Fibroblast of peridontal ligament (primary cell): ENCODE results near the gene SCN8A.
A peak's percentile ranks its signal among the peaks of the same experiment; 100 is the strongest.
"Not testable (repeated sequence)": the region's sequence is repeated elsewhere in the genome, so short reads cannot be mapped to it uniquely, and the experiment has no call there.

Experiments used
- DNase-seq: peaks from one replicate; pipeline ENCODE4 v3.0.0-alpha.2; 2010; ENCODE audit errors: extremely low read depth

The SCN8A gene

DNA sequence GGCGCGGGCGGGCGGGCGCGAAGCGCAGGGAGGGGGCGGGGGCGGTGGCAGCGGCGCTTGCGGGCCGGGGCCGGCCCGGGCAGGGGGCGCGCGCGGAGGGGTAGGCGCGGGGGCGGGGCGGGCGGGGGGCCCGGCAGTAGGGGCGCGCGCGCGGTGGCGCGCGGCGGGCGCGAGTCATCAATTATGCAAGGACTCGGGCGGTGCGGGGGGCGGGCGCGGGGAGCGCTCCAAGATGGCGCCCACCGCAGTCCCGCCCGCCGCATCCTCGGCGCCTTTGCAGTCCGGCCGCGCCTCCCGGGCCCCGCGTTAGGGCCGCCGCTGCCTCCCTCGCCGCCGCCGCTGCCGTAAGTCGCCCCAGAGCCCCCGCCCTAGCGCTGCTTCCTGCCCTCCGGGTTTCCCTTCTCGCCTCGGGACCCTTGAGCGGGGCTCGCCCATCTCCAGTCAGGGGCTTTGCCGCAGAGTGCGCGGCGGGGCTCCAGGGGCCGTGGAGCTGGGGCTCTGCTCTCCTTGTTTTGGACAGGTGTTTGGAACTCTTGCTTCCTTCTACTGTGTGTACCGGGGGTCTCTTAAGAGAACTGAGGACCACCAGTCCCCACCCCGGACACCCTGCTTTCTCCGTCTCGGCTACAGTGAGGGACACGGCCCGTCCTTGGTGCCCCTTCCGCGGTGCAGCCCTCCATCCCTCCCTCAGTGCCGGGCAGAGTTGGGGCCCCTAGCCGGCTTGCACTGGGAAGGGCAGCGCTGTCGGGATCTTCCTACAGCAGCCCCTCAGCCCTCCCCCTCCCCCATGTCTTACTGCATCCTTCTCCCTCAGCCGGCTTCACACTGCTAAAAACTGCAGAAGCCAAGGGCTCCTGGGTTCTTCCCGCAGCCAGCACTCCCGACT lies at the start of gene SCN8A:
SCN8A (plus strand) TSS at position 218 of the 886 bp plus-strand sequence. CDS start 71,585 bp downstream, outside the sequence.
- DNase-seq, result peak; percentile 52

DNA sequence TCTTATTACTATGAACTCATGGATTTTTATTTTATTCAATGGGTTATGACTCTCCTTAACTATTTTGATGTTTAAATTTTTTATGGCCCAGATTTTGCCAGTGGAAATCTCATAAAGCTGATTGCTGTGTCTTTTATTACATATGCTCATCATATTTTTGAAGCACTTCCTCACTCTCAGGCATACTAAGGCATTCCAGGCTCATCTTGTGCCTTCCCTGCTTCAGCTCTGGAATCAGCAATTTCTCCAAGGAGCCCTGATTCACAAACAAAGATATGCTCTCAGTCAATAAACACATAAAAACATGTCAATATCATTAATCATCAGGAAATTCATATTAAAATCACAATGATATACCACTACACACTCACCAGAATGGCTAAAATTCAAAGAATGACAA lies 44.9 kb upstream of the SCN8A start:
- DNase-seq, result no peak

DNA sequence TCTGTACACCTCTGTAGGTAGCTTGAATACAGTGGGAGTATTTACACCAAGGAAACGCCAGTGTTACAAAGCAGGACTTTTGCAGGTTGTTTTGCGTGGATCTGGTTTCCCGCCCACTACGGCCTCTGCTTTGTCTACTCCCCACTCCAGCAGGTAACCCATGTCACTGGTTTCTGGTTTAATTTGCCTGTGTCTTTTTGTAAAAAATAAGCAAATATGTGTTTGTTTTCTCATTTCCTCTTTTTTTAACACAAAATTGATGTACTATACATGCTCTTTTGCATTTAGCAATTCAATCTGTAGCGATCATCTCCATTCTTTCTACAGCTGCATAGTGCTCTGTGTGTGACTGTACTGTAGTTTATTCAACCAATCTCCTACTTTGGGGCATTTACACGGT lies 43.4 kb upstream of the SCN8A start:
- DNase-seq, result no peak

DNA sequence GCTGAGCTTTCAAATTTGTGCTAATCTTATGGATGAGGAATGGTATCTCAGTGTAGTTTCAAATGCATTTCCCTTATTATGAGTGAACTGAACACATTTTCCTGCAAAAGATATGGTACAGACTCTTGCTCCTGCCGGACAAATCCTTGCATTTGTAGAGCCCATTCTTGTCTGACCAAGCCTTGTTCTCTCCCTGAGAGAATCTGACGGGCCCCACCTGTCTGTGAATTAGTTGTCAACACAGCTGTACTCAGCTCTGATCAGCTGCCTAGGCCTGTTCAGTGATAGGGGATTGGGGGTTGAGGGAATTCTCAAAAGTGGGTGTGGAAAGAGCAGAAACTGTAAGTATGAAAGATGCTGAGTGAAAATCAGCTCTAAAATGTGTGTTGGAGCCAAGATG lies 42.8 kb upstream of the SCN8A start:
- no peak for DNase-seq

DNA sequence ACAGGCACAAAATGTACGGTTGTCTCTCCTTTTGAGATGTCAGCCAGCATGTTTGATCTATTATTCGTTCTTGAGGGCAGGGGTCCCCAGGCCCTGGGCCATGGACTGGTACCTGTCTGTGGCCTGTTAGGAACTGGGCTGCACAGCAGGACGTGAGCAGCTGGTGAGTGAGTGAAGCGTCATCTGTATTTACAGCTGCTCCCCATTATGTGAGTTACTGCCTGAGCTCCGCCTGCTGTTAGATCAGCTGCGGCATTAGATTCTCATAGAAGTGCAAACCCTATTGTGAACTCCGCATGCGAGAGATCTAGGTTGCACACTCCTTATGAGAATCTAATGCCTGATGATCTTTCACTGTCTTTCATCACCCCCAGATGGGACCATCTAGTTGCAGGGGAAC lies 41.4 kb upstream of the SCN8A start:
- peak; percentile 25 for DNase-seq

DNA sequence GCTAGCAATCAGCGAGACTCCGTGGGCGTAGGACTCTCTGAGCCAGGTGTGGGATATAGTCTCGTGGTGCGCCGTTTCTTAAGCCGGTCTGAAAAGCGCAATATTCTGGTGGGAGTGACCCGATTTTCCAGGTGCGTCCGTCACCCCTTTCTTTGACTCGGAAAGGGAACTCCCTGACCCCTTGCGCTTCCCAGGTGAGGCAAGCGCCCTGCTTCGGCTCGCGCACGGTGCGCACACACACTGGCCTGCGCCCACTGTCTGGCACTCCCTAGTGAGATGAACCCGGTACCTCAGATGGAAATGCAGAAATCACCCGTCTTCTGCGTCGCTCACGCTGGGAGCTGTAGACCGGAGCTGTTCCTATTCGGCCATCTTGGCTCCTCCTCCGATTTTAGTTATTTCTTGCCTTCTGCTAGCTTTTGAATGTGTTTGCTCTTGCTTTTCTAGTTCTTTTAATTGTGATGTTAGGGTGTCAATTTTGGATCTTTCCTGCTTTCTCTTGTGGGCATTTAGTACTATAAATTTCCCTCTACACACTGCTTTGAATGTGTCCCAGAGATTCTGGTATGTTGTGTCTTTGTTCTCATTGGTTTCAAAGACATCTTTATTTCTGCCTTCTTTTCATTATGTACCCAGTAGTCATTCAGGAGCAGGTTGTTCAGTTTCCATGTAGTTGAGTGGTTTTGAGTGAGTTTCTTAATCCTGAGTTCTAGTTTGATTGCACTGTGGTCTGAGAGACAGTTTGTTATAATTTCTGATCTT lies 22.6 kb upstream of the SCN8A start:
- not testable (repeated sequence) for DNase-seq

DNA sequence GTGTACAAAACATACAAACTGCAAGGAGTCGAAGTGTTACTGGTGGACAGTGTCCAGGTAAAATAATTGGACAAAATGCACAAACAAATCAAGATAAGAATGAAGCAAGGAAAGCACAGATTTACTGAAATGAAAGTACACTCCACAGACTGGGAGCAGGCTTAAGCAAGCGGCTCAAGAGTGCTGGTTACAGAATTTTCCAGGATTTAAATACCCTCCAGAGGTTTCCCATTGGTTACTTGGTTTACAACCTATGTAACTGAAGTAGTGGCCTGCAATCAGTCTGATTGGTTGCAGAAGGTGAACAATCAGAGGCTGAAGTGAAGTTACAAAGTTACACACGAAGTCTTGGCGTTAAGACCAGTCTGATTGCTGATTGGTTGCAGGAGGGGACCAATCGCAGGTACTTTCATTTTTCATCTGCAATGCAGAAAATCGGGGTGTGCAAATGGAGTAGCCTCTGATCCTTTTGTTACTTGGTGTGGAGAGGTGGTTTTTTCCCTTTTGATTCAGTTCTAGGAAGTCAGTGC lies 11.6 kb upstream of the SCN8A start:
- DNase-seq, result no peak

DNA sequence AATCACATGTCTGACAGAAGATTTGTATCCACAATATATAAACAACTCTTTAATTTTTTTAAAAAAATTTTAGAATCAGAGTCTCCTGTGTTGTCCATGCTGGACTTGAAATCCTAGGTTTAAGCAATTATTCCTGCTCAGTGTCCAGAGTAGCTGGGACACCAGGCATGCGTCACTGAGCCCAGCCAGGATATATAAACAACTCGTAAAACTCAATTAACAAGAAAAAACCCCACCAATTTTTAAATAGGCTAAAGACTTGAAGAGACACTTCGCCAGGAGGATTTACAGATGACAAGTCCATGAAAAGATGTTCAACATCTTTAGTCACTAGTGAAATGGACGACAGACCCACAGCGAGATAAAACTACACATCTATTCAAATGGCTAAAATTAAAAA lies 2.0 kb upstream of the SCN8A start:
- no peak for DNase-seq

DNA sequence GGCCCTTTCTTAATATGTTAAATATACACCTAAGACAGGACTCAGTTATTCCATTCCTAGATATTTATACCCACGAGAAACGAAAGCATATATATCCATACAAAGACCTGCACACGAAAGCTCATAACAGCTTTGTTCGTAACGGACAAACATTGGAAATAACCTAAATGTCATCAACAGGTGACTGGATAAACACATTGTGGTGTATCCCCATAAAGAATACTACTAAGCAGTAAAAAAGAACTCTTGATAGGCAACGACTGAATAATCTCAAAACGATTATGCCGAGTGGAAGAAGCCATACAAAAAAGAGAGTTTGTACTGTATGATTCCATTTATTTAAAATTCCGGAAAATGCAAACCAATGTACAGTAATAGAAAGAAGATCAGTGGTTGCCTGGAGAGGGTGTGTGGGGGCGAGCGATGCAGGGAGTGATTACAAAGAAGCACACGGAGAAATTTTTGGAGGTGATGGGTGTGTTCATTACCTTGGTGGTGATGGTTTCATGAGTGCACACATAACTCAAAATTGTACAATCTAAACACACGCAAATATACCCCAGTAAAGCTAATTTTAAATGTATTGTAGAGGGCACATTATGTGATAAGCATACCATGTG lies 1.4 kb upstream of the SCN8A start:
- DNase-seq, result no peak

DNA sequence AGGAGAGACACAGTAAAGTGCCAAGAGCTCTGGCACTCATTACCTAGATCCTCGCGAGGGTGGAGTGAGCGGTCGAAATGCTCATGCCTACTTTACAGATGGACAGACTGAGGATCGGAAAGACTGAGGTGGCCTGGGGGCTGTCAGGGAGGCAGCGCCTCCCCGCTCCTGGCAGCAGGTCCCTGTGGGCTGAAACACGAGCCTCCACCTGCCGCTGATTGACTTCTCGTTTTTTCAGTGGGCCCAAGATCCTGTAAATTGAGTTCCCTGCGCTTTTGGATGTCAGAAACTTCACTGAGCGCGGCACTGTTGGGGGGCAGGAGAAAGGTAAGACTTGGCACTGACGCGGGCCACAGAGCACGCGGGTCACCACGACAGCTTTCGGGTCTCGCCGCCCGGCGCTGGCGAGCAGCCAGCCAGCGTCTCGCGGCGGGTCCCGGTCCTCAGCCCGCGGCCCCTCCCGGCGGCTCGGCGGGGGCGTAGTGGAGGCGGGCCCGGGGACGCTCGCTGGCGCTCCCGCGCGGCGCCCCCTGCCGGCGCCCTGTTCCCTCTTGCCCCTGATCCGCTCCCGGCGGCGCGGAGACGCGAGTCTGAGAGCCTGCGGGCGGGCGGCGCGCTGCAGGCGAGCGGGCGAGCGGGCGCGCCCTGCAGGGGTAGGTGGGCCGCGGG lies 552 bp upstream of the SCN8A start:
- peak; percentile 74 for DNase-seq

DNA sequence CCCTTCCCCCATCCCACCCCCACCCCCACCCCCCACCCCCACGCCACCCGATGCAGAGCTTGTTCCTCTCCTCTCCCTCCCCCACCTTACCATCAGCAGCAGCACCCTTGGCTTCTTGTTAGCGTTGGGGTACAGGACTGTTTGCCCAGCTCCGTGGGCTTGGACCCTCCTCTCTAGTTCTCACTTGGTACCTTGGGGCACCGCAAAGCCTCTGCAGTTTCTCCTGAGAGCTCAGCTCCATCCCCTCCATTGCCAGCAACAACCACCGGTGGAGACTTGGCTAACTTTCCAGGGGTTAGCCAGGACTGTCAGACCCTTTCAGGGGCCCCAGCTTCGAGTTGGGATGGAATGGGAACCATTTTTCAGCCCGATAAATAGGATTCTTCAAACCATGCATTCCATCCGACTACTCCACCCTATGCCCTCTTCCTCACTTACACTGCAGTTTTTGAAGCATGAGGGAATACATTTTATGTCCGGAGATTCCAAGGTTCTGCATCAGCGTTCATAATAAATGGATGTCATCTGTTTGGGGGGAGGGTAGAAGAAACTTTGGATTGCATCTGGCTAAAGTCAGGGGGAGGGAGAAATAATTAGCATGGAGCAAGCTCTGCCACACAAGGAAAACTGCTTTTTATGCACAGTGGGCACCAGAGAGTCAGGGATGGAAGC lies 1.1 kb downstream of the SCN8A start:
- peak; percentile 88 for DNase-seq

DNA sequence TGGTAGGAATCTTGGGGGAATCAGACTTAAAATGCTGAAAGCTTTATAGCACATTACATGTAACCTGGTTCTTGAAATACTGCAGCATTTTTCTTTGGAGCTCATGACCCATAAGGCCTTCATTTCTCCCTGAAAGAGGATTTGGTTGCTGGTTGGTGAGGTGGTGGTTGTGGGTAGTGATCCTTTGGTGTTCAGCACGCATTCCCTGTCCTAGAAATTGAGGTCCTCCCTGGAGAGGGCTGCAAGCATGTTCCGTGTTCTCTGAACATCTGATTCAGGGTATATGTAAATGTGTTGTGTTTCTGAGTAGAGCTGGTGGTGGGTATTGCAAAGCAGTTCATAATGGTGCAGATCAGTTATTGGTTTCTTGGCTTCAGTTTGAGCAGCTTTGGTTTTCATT lies 2.0 kb downstream of the SCN8A start:
- no peak for DNase-seq

DNA sequence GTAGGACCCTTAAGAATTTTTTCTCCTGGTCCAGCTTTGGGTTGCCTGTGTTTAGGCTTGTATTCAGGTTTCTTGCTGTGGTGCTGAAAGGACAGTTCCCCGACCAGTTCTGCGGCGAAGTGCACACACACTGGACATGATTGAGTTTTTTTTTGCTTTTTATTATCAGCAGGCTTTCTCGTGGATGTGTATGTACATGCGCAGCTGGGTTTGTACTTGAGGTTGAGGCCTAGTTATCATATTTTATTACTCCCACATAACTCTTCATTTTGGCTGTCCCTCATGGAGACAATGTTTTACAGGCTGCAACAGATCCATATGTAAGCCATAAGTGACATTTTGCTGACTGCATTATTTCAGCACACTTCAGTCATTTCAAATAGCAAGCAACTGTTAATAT lies 2.5 kb downstream of the SCN8A start:
- peak; percentile 78 for DNase-seq

DNA sequence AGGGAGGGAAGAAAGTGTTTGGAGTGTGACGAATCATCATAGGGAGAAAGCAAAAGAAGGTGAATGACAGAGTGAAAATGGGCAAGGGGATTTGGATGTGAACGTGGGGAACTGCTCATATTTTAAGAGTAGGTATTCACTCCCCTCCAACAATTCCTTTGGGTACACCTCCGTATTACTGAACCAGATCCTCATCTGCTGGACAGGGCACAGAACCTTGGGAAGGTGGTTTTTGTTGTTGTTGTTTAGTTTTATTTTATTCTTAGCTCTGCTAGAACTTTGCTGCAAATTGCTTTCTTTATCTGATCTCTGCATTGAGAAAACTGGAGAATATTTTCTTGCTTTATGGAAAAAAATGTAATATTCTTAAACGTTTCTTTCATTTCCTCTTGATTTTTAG lies 7.1 kb downstream of the SCN8A start:
- DNase-seq, result no peak

DNA sequence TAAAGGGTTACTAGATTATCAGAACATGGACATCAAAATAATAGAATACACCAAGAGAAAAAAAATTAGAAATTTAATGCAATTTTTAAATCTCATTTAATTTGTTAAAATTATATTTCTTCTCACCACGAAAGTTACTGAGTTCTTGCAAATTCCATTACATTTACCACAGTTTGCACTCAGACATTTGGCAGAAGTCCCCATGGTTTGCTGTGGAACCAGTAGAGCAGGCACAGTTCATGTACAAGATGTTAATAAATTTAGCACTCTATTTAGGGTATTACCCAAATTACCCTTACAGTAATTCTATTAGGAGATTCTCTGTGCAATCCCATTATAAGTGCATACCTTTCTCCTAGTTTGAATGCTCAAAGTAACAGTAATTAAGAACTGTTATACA lies 9.7 kb downstream of the SCN8A start:
- no peak for DNase-seq

DNA sequence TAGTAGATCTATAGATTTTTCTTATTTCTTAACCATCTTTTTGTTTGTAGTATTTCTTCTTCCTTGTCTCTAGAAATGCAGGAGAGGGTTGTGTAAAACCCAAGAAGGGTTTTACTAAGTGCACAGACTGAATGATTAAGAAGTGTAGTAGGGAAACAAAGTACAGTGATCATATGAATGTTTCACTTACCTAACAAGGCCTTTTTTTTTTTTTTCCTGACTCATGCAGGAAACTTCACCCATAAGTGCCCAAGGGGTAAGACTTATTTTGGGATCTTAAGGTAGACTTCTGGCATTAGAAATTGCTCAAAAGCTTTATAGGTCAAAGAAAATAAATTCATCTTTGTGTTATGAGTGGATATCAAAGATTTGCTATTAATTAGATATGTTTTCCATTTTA lies 10.2 kb downstream of the SCN8A start:
- DNase-seq, result no peak

DNA sequence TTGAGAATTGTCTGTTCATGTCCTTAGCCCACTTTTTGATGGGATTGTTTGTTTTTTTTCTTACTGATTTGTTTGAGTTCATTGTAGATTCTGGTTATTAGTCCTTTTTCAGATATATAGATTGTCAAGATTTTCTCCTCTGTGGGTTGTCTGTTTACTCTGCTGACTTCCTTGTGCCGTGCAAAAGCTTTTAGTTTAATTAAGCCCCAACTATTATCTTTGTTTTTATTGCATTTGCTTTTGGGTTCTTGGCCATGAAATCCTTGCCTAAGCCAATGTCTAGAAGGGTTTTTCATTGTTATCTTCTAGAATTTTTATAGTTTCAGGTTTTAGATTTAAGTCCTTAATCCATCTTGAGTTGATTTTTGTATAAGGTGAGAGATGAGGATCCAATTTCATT lies 14.9 kb downstream of the SCN8A start:
- DNase-seq, result not testable (repeated sequence)

DNA sequence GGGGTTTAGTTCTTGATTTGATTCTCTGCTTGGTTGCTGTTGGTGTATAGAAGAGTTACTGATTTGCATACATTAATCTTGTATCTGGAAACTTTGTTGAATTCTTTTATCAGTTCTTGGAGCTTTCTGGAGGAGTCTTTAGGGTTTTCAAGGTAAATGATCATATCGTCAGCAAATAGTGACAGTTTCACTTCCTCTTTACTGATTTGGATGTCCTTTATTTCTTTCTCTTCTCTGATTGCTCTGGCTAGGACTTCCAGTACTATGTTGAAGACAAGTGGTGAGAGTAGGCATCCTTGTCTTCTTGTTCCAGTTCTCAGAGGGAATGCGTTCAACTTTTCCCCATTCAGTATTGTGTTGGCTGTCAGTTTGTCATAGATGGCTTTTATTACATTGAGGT lies 16.2 kb downstream of the SCN8A start:
- DNase-seq, result not testable (repeated sequence)

DNA sequence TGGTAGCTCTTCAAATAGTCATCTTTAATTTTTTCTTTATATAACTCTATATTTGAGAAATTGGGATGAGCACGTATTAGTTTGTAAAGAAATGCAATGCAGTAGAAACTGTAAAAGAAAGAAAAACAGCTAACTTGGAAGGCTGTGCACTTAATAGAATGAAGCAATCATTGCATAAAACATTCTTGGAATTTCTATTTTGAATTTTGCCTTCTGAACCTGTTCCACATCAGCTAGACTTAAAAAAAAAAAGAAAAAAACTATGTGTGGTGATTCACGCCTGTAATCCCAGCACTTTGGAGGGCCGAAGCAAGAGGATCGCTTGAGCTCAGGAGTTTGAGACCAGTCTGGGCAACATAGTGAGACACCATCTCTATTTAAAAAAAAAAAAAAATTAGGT lies 29.4 kb downstream of the SCN8A start:
- peak; percentile 63 for DNase-seq

DNA sequence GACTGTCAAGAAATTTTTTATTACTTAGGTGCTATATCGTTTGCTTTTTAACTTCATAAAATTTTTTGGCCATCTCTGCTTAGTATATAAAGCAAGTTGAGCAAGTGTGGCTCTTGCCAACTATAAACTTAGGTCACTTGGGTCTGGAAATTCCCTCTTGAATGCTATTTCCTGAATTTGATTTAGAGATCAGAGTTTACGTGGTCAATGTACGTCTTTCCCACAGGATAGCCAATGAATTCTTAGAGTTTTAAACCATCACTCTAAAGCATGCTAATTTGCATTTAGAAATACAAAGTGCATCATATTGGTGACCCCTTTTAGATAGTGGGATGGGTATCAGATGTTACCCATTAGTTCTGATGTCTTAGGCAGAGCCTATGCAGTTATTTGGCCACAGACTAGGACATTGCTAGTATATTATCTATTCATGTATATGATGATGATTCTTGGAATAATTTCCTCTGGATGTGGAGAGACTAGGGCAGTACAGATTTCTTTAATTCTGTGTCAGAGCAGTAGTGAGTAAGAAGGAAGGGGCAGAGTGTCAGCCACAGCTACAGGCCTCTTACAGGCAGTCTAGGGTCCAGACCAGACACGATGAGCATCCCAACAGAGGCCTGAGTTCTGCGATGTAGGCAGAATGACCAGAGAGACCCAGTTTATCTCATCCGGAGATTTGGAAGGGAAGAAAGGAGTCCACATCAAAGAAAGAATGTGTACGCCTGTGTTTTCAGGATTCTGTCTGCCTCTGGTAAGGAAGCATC lies 30.3 kb downstream of the SCN8A start:
- DNase-seq, result peak; percentile 56
